Tongue (tissue), 2 donors: ENCODE data around the gene KRT76. TPM values are rescaled to one million over a fixed set of nuclear protein-coding genes. Genes with fewer than 3 reads are reported as not detected.

ENCODE experiments used
- DNase-seq: peaks from one replicate; pipeline ENCODE4 v3.0.0-alpha.2; 2015
- total RNA-seq: library from RNA; depleted of rRNA; stranded (reverse); fragments of >200 nt; gene quantifications from one replicate; pipeline ENCODE4 v1.2.3, GENCODE V29; 2014

The KRT76 gene
- total RNA-seq = 0.31 TPM

DNA sequence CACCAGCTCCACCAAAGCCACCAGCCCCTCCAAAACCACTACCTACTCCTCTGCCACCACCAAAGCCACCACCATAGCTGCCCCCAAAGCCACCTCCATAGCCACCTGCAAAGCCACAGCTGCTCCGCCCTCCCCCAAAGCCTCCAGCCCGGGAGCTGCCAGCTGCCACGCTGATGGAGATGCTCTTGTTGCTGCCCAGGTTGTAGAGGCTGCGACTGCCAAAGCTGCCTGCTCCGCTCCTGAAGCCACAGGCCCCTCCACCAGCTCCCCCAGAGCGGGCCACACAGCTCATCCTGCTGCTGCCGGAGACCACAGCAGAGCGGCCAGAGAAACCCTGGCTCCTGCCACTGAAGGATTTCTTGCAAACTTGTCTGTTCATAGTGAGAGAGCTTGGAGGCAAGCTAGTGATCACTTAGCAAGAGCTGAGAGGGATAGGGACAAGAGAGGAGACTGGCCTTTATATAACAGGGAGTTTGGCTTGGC, at the start of gene KRT76:
Gene KRT76 (minus strand): TSS at position 433 of the 483 bp plus-strand sequence. CDS start 54 bp downstream, at position 379.
- DNase-seq = no peak

DNA sequence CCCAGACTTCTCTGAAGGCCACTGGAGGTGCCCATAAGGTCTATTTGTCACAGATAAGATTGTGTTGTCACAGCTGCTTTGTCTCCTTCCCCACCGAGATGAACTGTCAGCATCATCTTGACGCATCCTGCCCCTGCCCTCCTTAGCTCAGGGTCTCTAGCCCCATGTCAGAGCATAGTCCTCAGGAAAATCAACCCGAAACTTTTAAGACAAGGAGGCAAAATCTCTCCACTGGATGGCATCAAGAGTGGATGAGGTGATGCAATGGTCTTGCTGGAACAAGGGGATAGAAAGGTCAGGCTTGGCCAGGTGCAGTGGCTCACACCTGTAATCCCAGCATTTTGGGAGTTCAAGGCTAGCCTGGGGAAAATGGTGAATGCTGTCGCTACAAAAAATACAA, 48.8 kb upstream of the KRT76 start:
- no peak for DNase-seq

DNA sequence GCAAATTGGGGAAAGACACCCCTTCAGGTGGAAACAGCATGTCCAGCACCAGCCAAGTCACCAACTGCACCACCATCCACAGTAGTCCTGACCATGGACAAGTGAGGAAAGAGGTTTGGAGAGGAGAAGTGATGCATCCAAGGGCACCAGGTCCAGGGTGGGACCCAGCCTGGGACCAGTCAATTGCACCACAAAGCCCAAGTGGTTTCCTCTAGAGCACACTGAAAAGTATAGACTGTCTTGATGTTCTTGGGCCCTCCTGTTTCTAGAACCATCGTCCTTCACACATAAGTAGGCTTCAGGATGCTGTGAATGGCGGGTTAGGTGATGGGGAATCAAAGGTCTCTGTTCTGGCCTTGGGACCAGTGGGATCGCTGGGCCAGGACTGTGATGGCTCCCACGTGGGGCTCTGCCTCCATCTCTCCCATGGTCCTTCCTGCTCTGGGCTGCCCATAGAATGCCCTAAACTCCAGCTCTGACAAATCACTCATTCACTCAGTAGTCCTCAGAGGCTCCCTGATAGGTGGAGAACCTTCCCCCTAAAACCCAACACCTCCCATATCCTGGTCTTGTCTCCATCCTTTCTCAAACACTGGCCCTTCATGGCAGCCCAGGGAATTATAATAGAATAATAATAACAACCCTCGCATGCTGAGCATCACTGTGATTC, 47.7 kb upstream of the KRT76 start:
- DNase-seq = no peak

DNA sequence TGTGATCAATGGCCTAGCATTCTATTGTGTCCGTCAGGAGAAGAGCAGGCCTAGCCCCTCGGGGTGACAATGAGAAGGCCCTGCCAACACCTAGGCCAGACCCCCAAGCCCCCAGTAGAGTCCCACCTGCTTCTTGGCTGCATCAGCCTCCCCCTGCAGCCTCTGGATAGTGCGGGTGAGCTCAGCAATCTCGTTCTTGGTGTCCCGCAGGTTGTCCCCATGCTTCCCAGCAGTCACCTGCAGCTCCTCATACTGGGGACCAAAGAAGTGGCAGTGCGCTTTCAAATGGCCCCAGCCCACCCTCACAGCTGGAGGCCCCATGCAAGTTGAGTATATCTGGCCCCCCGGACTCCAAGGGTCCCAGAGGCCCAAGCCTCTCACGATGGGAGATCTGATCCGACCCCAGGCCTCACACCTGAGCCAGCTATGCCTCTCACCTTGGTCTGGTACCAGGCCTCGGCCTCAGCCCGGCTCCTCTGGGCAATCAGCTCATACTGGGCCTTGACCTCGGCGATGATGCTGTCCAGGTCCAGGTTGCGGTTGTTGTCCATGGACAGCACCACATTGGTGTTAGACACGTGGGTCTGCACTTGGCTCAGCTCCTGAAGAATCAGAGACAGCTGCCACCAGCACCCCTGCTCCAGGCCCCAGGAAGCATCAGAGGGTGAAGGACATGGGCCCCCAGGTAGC, 46.8 kb upstream of the KRT76 start:
- DNase-seq = no peak

DNA sequence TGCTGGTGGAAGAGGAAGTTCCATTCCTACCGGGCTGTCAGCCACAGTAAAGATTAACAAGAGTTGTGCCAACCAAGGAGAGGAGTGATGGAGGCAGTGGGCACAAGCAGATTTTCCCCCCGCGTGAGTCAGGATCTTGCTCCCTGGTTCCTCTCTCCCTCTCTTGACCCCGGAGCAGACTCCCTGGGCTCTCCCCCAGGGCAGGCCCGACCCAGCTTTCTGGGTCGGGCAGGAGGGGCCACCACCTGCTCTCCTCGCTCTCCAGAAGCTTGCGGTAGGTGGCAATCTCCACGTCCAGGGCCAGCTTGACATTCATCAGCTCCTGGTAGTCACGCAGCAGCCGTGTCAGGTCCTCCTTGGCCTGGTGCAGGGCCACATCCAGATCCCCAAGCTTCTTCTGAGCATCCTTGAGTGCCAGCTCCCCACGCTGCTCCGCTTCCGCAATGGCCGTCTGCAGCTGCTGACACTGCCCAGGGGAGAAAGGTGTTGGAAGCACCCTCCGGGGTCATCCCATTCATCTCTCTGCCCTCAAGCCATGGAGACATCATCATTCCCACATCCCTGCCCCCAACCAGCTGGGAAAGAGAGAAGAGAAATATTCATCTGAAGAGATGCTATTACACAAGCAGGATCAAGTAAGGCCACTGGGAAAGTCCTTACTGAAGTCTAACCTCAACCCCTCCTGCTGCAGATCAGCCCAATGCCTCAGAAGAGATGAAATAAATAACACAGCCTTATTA, 45.8 kb upstream of the KRT76 start:
- no peak for DNase-seq

DNA sequence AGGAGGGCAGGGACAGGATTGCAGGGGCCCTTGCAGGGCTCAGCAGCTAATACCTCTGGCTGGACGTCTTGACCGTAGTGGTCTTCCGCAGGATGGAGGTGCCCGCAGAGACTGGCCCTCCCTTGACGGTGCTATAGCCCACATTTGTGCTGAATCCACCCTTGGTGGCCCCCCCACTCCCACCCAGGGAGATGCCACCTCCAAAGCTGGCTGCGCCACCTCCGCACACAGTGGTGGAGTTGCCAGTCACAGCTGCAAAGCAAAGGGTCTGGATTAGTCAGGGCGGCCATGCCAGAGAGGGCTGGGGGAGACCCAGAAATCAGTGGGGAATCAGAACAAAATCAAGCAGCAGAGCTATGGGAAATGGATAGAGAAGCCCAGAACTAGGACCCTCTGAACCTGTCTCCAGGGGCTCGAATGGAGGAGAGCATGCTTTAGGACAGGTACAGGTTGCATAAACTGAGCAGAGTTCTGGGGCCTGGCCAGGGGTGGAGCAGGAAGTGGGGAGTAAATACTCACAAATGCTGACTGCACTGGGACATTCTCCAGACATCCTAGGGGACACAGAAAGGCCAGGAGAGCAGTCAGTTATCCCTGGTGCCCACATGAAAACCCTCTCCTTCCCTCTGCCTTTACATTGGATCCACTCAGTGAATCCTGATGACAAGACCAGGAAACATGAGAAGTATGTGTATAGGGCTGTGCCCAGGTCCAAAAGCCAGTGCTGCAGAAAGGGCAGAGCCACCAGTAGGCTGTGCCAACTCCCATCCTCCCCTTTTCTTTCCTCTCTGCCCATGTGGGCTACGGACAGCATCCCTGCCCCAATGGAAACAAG, 44.9 kb upstream of the KRT76 start:
- DNase-seq = peak; percentile 27

DNA sequence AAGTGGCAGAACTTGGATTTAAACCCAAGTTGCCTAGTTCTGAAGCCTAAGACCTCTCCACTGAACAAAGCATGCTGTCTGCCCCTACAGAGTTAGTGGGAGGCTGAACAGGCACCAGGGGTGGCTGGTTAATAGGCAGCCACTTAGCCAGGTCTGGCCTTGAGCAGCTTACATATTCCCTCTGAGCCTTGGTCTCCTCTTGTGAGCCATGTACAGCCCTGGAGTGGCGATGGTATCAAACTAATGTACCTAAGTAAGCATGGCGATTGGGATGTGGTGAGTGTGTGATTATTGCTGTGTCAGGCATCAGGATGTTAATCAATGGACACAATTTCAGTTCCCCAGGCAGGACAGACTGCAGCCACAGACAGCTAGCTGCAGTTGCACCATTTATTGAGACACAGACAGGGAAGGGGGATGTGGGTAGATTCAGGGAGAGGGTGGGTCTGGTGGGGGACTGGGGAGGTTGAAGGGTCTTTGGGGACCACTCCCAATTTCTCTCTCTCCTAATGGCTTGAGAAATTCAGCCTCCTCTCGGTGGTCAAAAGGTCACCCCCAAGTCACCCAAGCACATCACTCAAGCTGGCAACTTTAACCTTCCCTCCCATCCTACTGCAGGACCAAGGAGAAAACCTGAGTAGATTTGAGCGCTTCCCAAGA, 44.1 kb upstream of the KRT76 start:
- no peak for DNase-seq

DNA sequence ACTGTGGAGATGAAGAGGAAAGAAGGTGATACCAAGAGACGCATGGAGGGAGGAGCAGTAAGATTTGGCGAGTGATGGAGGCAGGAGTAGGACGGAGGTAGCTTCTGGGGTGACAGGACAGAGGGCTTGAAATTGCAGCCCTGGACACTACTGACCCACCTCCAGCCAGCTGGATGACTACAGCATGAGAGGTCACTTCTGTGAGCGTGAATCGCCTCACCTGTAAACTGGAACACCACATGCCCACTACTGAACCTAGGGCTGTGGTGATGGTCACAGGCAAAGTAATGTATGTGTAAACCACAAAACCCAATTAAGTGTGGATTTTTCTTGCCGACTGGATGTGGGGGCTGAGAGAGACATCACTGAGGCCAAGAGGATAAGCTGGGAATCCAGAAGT, 43.4 kb upstream of the KRT76 start:
- DNase-seq = no peak

DNA sequence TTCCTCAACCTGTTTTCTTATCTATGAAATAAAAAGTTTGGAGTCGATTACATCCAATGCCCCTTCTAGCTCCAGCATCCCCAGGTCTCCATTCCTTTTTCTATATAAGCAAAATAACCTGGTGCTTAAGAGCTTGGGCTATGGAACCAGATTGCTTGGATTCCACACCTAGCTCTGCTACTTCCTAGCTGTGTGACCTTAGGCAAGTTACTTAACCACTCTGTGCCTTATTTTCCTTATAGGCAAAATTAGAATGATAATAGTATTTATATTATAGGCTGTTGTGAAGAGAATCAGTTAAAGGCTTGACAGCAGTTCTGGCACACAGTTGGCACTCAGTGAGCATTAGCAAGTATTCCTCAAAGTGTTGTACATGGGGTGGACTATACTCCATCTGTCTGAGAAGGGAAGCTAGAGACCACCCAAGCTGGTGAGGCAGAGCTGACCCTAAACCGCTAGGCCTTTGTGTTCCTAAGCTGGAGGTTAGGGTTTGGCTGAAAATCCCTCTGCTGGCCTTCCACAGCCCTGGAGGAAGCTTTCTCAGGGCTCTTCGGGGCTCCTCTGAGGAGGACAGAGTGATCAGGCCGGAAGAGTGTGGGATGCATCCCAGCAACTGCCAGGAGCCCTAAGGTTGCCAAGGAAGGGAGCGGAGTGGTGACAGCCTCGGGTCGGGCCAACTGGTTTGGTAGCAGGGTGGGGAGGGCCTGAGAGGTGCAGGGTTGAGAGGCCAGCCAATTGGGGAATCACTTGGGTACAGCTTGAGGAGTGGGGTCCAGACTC, 42.8 kb upstream of the KRT76 start:
- no peak for DNase-seq

DNA sequence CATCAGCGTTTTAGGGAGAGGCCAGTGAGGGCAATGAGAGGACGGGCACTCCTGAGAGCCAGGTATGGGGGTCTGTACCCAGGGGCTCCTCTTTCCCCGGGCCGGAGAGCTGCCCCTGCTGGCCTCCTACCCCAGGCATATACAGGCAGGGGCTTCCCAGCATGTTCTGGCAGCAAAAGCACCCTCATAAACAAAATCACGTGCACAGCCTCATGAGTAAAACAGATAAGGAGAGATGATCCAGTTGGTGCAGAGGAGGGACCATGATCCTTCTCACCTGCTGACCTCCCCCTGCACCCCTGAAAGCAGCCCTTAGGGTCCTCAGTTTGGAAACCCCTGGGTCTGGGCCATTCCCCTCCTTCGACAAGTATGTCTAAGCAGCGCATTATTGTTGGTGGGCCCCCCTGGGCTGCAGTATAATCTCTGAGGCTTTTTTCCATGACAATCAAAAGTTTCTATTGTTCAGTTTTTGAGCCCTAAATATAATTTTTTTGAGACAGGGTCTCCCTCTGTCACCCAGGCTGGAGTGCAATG, 41.8 kb upstream of the KRT76 start:
- no peak for DNase-seq

DNA sequence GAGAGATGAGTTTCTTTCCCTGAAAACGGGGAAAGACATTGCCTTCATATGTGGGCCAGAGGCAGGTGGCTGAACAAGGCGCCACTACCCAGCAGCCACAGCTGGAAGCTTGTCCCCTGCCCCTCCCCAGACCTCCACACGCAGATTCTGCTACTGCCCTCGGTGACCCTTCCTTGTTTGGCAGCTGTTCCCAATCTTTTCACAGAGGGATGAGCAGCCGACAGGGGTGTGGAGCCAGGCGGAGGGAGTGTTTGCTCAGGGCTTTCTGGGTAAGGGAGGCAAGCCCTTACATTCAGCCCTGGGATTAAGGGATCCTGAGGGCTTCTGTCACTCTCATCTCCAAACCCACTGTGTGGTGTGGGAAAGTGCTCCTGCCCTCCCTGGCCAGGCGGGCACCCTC, 41.2 kb upstream of the KRT76 start:
- peak; percentile 84 for DNase-seq

DNA sequence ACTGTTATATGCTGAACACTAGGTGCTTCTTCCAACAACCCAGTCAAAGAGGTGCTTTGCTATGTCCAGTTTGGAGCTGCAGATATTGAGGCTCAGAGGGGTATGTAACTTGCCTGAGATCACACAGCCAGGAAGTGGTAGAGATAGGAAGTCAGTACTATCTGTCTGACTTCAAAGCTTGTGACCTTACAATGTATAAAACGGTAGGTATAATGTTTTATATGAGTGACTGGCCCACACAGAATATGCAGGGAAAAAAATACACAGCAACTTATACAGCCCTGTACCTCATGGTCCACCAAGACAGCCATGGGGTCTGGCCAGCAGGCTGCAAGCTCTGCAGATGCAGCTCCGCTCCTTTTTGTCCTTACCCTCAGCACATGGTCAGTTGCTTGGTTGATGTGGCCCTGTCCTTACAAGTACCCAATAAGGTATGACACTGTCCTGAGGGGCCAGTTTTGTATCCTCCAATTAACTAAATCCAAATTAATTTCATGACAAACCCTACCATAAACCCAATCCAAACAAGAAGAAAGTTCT, 40.6 kb upstream of the KRT76 start:
- no peak for DNase-seq

DNA sequence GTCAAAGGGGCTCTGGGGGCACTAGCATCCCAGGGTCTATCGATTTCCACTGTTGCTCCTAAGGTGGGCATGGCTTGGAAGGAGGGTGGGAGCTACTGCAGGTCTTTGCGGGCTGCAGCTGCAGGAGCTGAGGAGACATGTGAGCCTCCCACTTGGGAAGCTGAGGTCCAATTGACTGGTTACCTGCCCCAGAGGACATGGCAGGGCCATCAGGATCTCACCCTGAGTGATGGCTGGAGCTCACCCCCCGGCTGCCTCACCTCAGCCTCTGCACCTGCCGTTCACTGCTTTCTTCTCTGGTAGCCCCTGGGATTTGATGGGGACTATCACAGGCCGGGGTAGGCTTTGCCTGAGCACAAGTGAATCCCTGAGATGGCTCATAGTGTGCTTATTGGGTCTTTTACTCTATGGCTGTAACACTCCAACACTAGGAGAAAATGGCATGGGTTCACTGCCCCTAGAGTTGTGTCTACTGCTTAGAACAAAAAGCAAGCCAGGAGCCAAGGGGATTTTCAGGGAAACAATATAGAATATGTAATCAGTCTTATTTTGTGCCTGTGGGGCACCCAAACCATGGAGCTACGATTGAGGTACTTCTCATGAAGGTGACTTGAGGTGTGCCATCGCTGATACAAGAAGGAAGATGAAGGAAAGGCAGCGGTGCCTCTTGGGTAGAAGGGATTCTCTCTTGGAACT, 40.0 kb upstream of the KRT76 start:
- DNase-seq = no peak

DNA sequence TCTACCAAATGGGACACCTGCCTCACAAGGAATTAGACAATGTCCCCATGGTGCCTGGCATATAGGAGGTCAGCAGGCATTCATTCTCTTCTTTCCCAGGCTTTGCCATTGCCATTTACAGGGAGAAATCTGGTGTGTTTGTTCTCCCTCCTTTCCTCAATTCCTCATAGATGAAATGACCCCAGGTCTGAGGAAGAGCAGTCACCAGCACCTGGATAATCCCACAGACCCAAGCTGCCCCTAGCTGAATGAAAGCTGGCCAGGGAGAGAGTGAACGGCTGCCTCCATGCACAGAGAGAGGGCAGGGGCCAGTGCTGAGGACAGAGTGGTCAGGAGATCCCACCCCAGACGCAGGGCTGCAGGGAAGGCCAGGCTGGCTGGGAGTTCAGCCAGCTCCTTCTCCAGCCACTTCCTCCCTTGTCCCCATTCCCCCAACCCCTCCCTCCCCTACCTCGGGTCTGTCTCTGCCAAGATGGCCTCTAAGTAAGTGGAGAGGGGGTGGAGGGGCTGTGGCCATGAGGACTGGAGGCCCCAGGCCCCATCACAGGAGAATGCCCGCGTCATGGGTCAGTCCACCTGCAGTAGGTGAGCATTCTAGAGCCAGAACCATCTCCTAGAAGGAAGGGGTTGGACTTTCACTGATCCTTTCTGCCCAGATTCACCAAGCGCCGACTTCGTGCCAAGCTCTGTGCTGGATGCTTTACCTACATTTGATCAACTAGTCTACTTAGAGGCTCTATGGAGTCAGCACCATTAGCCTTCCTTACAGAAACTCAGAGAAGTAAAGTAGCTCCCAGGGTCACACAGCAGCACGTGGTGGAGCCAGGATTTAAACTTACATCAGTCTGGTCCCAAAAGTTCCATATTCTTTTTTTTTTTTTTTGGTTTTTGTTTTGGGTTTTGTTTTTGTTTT, 38.8 kb upstream of the KRT76 start:
- no peak for DNase-seq

DNA sequence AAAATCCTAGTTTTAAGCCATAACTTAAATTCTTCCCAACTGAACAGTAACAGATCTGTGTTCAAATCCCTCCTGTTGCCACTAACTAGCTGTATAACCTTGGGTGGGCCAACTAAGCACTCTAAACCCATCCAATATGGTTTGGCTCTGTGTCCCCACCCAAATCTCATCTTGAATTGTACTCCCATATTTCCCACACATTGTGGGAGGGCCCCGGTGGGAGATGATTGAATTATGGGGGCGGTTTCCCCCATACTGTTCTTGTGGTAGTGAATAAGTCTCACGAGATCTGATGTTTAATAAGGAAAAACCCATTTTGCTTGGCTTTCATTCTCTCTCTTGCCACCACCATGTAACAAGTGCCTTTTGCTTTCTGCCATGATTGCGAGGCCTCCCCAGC, 38.0 kb upstream of the KRT76 start:
- no peak for DNase-seq

DNA sequence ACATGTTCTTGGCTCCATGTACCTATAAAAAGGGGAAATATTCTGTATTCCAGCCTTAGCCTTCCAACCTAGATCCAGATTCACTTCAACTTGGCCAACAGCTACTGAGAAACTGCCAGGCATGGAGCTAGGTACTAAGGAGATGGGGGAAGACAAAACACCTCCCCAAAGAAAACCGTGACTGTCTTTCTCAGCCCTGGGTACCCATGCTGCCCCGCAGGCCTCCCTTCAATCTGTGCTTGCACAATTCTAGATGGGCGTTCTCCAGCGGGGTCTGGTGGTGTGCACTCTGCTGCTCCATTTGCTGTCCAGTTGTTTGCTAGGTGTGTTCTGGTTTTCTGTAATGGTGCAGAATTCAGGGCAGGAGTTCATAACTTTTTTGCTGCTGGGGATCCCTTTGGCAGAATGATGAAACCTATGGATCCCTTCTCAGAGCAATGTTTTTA, 37.6 kb upstream of the KRT76 start:
- no peak for DNase-seq

DNA sequence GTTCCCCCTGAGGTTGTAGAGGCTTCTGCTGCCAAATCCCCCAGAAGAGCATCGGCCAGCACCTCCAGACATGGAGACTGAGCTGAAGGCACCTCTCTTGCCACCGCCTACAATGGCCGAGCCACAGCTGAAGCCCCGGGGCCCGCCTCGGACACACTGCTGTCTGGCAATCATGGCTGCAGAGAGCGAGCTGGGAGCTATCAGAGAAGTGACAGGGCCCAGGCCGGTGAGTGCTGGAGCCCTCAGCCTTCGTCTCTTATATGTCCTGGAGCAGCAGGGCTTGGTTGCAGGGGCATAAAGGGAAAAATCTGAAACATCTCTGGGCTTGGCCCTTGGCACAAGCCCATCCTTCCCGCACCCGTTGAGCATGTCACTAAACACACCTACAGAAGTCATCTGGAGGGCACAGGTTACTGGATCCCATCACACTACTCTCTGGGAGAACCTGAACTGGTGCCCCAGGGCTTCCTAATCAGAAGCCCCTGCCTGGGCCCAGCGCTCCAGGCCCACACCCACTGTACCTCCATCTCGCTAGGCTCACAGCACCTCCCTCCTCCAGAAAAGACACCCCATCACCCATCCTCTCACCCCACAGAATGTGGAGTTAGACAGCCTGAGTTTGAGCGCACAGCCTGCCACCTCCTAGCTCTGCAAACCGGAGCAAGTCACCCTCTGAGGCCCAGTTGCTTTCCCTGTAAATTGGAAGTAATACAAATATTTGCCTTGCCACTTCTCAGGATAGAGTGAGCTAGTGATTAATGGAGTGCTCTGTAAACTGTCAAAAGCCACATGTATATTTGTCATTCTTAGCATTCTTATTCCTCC, 37.0 kb upstream of the KRT76 start, which contains the start of gene KRT4:
Gene KRT4 (minus strand): TSS at position 232 of the 825 bp plus-strand sequence. CDS start 58 bp downstream, at position 174.
- peak; percentile 38 for DNase-seq
